CD4-positive, CD25-positive, alpha-beta regulatory T cell (primary cell): ENCODE results near the gene NPIPB5. TPM values are rescaled to one million over a fixed set of nuclear protein-coding genes. Genes with fewer than 3 reads are reported as not detected.
A peak's percentile ranks its signal among the peaks of the same experiment; 100 is the strongest.
"Not testable (repeated sequence)": the region's sequence is repeated elsewhere in the genome, so short reads cannot be mapped to it uniquely, and the experiment has no call there.

Experiments
- ATAC-seq, 2 donors: fragments of 150-1000 bp; cut with Tn5 transposase; one replicate each; pipeline ENCODE4 v1.10.0; 2021; ENCODE audit warnings: low read depth in 2 of 2, moderate number of reproducible peaks in 2 of 2, moderate library complexity in 1 of 2
- DNase-seq, 3 donors: peaks; one replicate each; pipeline versions ENCODE4 v3.0.0 to v3.0.0-alpha.2; 2012 to 2022; ENCODE audit warnings: mixed read lengths in 1 of 3
- H3K27ac ChIP-seq: one replicate; pipeline ENCODE4 v1.7.0; 2013; ENCODE audit warnings: mild to moderate bottlenecking, low read length; ENCODE audit not compliant: insufficient read depth, poor library complexity, severe bottlenecking
- H3K27me3 ChIP-seq: one replicate; pipeline ENCODE4 v1.7.0; 2013; ENCODE audit warnings: low read length; ENCODE audit not compliant: control insufficient read depth, insufficient read depth
- H3K36me3 ChIP-seq: one replicate; pipeline ENCODE4 v1.7.0; 2013; ENCODE audit warnings: mild to moderate bottlenecking, low read length, moderate library complexity; ENCODE audit not compliant: control insufficient read depth, insufficient read depth
- H3K4me1 ChIP-seq: 2 replicates; pipeline ENCODE4 v1.7.0; 2013; ENCODE audit warnings: mild to moderate bottlenecking, low read length; ENCODE audit not compliant: insufficient read depth, control insufficient read depth, poor library complexity, severe bottlenecking
- H3K4me3 ChIP-seq: one replicate; pipeline ENCODE4 v1.7.0; 2013; ENCODE audit warnings: low read depth, mild to moderate bottlenecking, low read length, moderate library complexity
- H3K9me3 ChIP-seq, 2 experiments: 1 replicate in 1 of 2; 2 replicates in 1 of 2; pipeline ENCODE4 v1.7.0; 2013; ENCODE audit warnings: low read length in 2 of 2, mild to moderate bottlenecking in 1 of 2, moderate library complexity in 1 of 2; ENCODE audit not compliant: control insufficient read depth in 2 of 2
- H3K27ac Mint-ChIP-seq, 3 donors: one replicate each; pipeline ENCODE4 v1.8.0; 2020 to 2022; ENCODE audit warnings: mild to moderate bottlenecking in 3 of 3, mixed read lengths in 3 of 3, moderate library complexity in 2 of 3
- H3K27me3 Mint-ChIP-seq: one replicate; pipeline ENCODE4 v1.8.0; 2022; ENCODE audit warnings: mild to moderate bottlenecking, mixed read lengths
- H3K36me3 Mint-ChIP-seq: one replicate; pipeline ENCODE4 v1.8.0; 2020; ENCODE audit warnings: mixed read lengths
- H3K4me1 Mint-ChIP-seq, 4 donors: one replicate each; pipeline ENCODE4 v1.8.0; 2020 to 2022; ENCODE audit warnings: mixed read lengths in 4 of 4, mild to moderate bottlenecking in 1 of 4
- H3K4me3 Mint-ChIP-seq, 4 donors: one replicate each; pipeline ENCODE4 v1.8.0; 2020 to 2022; ENCODE audit warnings: mild to moderate bottlenecking in 4 of 4, mixed read lengths in 4 of 4, moderate library complexity in 3 of 4
- H3K9me3 Mint-ChIP-seq, 7 donors: one replicate each; pipeline ENCODE4 v1.8.0; 2020 to 2022; ENCODE audit warnings: mixed read lengths in 7 of 7, mild to moderate bottlenecking in 3 of 7, moderate library complexity in 2 of 7
- polyA plus RNA-seq, 4 donors: library from polyadenylated mRNA; unstranded; fragments of 300-500 nt; fragmentation: Illumina TruSeq; gene quantifications; one replicate each; pipeline ENCODE4 v1.2.3, GENCODE V29; 2021
- total RNA-seq: library from RNA; stranded (reverse); gene quantifications from one replicate; pipeline ENCODE4 v1.2.3, GENCODE V29; 2022

The NPIPB5 gene
- total RNA-seq = 656 TPM
- polyA plus RNA-seq = 1 to 10 TPM; 4.6 to 8.3 (median 4.8) TPM

GRCh38 chr16:22510591-22510990 lies at the start of gene NPIPB5:
NPIPB5 (plus strand) TSS chr16:22510891; CDS start chr16:22513802, 2,911 bp downstream.
- not testable (repeated sequence) for DNase-seq, H3K4me3 Mint-ChIP-seq, H3K27ac Mint-ChIP-seq, H3K4me3 ChIP-seq, H3K36me3 Mint-ChIP-seq, ATAC-seq, H3K9me3 ChIP-seq, H3K27me3 ChIP-seq, H3K36me3 ChIP-seq, H3K27me3 Mint-ChIP-seq, H3K9me3 Mint-ChIP-seq, H3K4me1 Mint-ChIP-seq, H3K27ac ChIP-seq, H3K4me1 ChIP-seq

GRCh38 chr16:22468846-22469245 lies 41.8 kb upstream of the NPIPB5 start:
- not testable (repeated sequence) for H3K27me3 Mint-ChIP-seq, H3K4me1 ChIP-seq, H3K36me3 ChIP-seq, H3K9me3 ChIP-seq, H3K27ac Mint-ChIP-seq, H3K36me3 Mint-ChIP-seq, H3K4me3 ChIP-seq, H3K9me3 Mint-ChIP-seq, ATAC-seq, H3K4me3 Mint-ChIP-seq, H3K27ac ChIP-seq, H3K27me3 ChIP-seq, H3K4me1 Mint-ChIP-seq
- peak in 1 of 3 donors; percentile 0 for DNase-seq

- H3K4me3 Mint-ChIP-seq, H3K27ac ChIP-seq, H3K36me3 Mint-ChIP-seq, H3K4me1 Mint-ChIP-seq, H3K27me3 ChIP-seq, H3K9me3 Mint-ChIP-seq, H3K4me1 ChIP-seq, H3K27me3 Mint-ChIP-seq, ATAC-seq, H3K4me3 ChIP-seq, H3K36me3 ChIP-seq, DNase-seq, H3K9me3 ChIP-seq: not testable (repeated sequence)
- peak overlapping the region in 1 of 3 donors; percentile 67 for H3K27ac Mint-ChIP-seq
Measured at GRCh38 chr16:22537996-22538395, 27.3 kb downstream of the NPIPB5 start.

DNA sequence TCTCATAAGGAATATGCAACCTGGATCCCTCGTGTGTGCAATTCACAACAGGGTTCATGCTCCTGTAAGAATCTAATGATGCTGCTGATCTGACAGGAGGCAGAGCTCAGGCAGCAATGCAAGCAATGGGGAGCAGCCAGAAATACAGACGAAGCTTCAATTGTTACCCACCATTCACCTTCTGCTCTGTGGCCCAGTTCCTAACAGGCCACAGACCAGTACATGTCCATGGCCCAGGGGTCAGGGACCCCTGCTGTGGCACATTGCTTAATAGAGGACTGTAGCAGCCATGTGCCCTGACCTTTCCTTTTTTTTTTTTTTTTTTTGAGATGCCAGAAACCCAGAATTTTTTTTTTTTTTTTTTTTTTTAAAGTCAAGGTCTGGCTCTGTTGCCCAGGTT lies 34.1 kb downstream of the NPIPB5 start:
- not testable (repeated sequence) for H3K9me3 Mint-ChIP-seq, H3K4me1 Mint-ChIP-seq, H3K9me3 ChIP-seq, H3K4me1 ChIP-seq, H3K27ac Mint-ChIP-seq, H3K27me3 ChIP-seq, H3K4me3 Mint-ChIP-seq, H3K4me3 ChIP-seq, H3K36me3 ChIP-seq, DNase-seq, ATAC-seq, H3K36me3 Mint-ChIP-seq, H3K27ac ChIP-seq, H3K27me3 Mint-ChIP-seq

- H3K27me3 Mint-ChIP-seq, DNase-seq, H3K4me1 ChIP-seq, H3K27ac ChIP-seq, H3K4me3 ChIP-seq, H3K27me3 ChIP-seq, H3K36me3 Mint-ChIP-seq, H3K9me3 ChIP-seq, H3K4me1 Mint-ChIP-seq, ATAC-seq, H3K9me3 Mint-ChIP-seq, H3K27ac Mint-ChIP-seq, H3K36me3 ChIP-seq, H3K4me3 Mint-ChIP-seq: not testable (repeated sequence)
Measured at GRCh38 chr16:22546630-22547029, 35.9 kb downstream of the NPIPB5 start.

- DNase-seq = not testable (repeated sequence)
Measured at GRCh38 chr16:22547170-22547765, 36.6 kb downstream of the NPIPB5 start.

GRCh38 chr16:22549853-22550252 lies 39.2 kb downstream of the NPIPB5 start:
- H3K36me3 ChIP-seq, H3K36me3 Mint-ChIP-seq, H3K27ac ChIP-seq, H3K4me1 ChIP-seq, ATAC-seq, H3K9me3 Mint-ChIP-seq, H3K4me3 Mint-ChIP-seq, H3K4me3 ChIP-seq, H3K27me3 Mint-ChIP-seq, DNase-seq, H3K4me1 Mint-ChIP-seq, H3K27me3 ChIP-seq, H3K9me3 ChIP-seq, H3K27ac Mint-ChIP-seq: not testable (repeated sequence)

More at GRCh38 chr16:22547170-22547765, 36.6 kb downstream of the NPIPB5 start:
- not testable (repeated sequence) for H3K27ac Mint-ChIP-seq, H3K9me3 Mint-ChIP-seq, H3K4me1 ChIP-seq, H3K9me3 ChIP-seq, ATAC-seq, H3K27ac ChIP-seq, H3K4me3 ChIP-seq, H3K36me3 ChIP-seq, H3K4me3 Mint-ChIP-seq, H3K27me3 Mint-ChIP-seq, H3K36me3 Mint-ChIP-seq, H3K27me3 ChIP-seq, H3K4me1 Mint-ChIP-seq

DNA sequence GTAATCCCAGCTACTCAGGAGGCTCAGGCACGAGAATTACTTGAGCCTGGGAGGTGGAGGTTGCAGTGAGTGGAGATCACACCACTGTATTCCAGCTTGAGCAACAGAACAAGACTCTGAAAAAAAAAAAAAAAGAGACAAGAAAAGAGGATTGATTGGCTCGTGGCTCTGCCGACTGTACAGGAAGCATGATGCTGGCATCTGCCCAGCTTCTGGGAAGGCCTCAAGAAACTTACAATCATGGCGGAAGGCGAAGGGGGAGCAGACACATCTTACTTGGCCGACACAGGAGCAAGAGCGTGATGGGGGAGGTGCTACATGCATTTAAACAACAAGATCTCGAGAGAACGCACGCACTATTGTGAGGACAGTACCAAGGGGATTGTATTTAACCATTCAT lies 40.5 kb downstream of the NPIPB5 start:
- ATAC-seq, H3K27me3 Mint-ChIP-seq, H3K36me3 Mint-ChIP-seq, H3K4me1 Mint-ChIP-seq, H3K9me3 Mint-ChIP-seq, H3K36me3 ChIP-seq, H3K4me3 ChIP-seq, H3K9me3 ChIP-seq, H3K4me3 Mint-ChIP-seq, H3K27ac Mint-ChIP-seq, H3K27ac ChIP-seq, DNase-seq, H3K27me3 ChIP-seq, H3K4me1 ChIP-seq: not testable (repeated sequence)
